NCI-H128 (cell line): Measurements from ENCODE around the gene ZNF784.

Experiments used
- DNase-seq: peaks from one replicate; lab custom pipeline; 2025; ENCODE audit not compliant: unreplicated experiment; lab: John Stamatoyannopoulos, UW

The ZNF784 gene

GRCh38 chr19:55624109-55625003 is at the start of gene ZNF784:
Gene ZNF784 (minus strand): TSS chr19:55624566. CDS start chr19:55624561, 5 bp downstream.
- DNase-seq = peak; percentile 81

DNA sequence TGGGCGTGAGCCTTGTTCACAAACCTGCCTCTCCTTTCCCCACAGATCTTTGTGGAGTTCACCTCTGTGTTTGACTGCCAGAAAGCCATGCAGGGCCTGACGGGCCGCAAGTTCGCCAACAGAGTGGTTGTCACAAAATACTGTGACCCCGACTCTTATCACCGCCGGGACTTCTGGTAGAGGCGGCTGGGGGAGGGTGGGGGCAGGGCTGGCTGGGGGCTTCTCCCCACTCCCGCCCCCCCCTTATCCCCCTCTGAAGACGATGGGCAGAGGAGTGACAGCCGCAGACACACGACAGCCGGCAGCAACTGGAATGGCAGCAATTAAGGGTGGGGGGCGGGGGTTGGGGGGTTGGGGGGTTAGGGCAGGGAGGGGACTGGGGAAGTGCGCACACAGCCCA is 49.5 kb upstream of the ZNF784 start:
- DNase-seq = no peak

- no peak for DNase-seq
Measured at GRCh38 chr19:55673465-55673864, 49.1 kb upstream of the ZNF784 start.

DNA sequence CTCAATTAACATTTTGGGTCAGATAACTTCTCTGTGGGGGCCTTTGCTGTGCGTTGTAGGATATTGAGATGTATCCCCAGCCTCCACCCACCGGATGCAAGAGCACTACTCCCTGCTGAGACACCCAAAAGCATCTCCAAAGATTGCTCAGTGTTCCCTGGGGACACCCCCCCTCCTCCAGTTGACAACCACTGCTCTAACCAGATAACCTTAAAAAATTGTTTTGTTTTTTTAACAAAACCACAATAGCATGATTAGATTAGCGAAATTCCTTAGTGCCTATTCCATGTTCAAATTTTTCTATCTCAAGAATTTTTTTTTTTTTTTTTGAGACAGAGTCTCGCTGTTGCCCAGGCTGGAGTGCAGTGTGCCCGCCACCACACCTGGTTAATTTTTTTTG is 48.1 kb upstream of the ZNF784 start:
- DNase-seq = no peak

DNA sequence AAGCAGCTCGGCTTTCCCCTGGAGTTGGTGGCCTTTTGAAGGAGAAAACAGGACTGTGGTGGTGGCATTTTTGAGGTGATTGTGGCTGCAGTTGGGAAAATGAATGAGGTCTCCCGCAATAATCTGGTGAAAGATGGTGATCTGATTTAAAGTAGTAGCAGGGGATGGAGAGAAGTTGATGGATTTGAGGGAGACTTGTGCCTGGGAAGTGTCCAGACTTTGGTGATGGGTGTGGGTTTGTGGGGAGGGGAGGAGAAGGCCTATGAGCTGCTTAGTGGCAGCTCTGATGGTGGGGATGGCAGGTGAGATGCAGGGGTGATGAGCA is 46.6 kb upstream of the ZNF784 start:
- no peak for DNase-seq

DNA sequence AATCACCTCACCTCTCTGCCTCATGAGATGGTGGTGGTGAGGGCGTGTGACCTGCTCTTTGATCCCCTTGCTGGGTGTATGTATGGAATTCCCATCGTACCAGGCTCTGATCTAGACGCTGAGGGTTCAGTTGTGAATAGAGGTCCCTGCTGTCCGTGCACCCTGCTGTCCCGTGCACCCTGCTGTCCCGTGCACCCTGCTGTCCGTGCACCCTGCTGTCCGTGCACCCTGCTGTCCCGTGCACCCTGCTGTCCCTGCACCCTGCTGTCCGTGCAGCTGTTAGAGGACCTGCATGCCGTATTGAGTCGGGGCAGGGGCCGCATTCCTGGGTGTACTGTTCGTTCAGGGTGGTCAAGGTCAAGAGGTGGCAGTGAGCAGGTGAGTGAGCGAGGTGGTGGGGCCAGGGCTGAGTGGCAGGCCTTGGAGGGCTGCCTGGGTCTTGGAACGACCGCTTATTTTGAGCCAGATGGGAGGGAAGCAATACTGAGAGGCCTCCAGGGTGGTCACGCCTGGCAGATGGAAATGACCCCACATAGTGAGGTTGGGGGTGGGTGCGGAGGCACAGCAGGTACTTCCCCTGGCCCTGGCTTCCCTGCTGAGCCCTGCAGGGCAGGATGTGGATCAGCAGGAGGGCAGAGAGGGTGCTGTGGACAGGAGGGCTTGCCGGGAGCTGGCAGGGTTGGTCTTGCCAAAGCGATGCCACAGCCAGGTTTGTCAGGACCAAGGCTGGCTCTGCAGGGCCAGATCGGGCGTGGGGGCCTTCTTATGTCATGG is 46.1 kb upstream of the ZNF784 start:
- no peak for DNase-seq

- no peak for DNase-seq
Measured at GRCh38 chr19:55669418-55670279, 45.3 kb upstream of the ZNF784 start.

DNA sequence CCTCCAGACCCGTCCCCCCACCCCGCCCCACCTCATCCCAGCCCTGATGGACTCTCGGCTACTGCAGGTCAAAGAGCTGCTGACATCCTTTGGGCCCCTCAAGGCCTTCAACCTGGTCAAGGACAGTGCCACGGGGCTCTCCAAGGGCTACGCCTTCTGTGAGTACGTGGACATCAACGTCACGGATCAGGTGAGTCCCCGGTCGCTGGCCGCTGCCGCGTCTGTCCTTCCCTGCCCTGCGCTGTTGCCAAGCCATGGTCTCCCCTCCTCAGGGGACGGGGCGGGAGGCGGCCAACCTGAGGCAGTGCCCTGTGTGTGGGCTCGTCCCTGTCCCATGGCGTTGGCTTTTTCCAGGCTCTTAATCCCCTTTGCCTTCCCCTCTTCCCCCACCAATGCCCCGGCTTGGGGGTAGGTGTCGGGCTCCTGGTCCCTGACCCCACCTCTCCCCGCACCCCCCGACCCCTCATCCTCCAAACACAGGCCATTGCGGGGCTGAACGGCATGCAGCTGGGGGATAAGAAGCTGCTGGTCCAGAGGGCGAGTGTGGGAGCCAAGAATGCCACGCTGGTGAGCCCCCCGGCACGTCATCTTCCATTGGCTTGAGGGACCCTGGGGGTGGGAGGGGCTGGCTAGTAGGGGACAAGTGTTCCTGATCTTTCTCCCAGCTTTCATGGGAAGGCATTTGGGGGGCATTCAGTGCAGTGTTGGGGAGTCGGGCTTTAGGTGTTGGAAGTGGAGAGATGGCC is 44.4 kb upstream of the ZNF784 start:
- no peak for DNase-seq

DNA sequence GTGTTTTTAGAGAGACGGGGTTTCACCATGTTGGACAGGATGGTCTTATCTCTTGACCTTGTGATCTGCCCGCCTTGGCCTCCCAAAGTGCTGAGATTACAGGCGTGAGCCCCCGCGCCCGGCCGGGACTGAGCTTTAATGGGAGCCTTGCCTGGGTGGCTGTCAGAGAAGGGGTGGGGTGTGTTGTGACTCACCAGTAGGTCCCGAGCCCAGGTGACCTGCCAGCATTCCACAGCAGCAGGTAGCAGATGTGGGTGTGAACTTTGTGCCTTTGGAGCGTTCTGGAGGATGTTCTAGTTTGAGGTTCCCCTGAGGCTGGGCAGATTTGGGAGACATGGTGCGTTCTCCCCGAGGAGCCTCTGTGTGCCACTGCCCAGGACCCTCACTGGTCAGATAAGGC is 43.6 kb upstream of the ZNF784 start:
- DNase-seq = no peak

GRCh38 chr19:55667511-55667910 is 43.1 kb upstream of the ZNF784 start:
- no peak for DNase-seq

DNA sequence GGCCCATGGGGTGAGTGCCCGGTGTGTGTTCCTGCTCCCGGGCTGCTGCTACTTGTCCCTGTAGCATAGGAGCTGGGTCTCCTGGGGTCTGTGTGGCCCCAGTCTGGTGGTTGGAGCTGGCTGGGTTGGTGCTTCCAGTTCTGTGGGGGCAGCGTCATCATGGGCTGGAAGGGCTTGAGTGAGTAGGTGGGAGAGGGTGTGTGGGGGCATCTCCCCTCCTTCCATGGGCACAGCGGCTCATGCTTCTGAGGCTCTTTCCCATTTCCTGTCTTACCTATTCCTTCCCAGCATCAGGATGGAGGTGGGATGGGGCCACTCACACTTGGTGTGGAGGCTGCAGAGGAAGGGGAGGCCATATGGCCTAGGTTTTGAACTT is 42.6 kb upstream of the ZNF784 start:
- DNase-seq = no peak

DNA sequence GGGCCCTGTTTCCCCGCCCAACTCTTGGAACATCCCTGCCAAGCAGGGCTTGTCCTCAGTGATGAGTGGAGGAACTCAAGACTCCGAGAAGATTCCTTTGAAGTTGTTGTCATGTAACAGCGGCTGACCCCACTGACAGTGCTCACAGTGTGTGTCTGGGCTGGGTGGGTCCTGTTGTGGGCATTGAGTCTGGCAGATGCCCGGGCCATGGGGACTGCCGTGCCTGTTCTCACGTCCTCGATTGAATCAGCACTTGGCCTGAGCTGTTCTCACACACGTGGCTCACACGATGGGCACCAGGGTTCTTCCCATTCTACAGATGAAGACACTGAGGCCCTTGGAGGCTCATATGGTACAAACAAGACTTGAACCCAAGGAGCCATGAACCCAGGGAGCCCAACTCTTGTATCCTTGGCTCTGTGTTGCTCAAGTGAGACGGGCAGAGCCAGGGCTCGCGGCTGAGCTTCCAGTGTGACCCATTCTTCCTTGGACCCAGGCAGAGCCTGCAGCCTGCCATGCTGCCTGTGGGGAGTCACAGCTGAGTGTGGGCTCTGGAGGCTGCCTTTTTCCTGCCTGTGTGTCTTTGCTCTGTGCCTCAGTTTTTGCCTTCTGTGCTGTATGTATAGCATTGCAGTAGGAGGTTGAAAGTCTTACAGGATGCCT is 42.1 kb upstream of the ZNF784 start:
- no peak for DNase-seq

DNA sequence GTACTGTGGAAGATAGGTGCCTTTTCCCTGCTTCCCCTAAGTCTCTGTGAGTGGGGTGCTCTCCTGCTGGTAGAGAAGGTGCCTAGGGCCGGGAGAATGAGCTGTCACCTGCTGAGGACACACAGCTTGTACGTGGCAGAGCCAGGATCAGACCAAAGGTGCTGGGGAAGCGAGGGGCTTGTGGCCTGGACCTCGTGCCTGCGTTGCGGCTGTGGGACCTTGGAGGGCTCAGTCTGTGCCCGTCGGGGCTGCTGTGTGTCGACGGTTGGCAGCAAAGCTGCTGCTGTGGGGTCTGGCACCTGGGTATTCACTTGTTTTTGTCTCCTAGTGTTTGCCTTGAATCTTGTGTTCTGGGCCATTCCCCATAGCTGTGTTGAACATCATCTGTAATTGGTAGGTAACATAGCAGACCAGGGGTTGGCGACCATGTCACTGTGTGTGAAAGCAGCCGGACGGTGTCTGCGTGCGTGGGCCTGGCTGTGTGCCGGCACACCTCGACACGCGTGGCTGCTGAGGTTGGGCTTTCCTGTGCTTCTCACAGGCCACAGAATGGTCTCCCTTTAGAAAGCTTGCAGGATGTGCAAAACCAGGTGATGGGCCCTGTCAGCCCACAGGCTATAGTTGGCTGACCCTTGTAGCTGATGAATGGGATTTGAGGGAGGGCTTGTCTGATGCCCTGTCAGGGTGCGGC is 39.6 kb upstream of the ZNF784 start:
- no peak for DNase-seq

DNA sequence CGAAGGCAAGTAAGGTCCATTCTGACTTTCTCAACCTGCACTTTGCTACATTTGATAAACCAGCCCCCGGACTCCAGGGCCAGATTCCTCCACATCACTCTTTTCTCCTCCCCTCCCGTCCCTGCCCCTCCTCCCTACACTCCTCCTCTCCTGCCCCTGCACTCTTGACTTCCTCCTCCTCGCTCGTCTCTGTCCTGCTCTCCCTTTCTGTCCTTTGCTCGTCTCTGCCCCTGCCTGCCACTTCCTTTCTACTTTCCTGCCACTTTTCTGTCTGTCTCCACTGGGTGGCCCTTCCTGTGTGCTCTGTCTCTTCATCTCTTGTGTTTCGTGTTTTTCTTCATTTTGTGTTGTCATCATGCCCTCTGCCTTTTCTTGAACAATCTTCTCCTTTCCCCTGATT is 37.5 kb upstream of the ZNF784 start:
- no peak for DNase-seq

GRCh38 chr19:55660991-55661390 is 36.6 kb upstream of the ZNF784 start:
- DNase-seq = no peak

DNA sequence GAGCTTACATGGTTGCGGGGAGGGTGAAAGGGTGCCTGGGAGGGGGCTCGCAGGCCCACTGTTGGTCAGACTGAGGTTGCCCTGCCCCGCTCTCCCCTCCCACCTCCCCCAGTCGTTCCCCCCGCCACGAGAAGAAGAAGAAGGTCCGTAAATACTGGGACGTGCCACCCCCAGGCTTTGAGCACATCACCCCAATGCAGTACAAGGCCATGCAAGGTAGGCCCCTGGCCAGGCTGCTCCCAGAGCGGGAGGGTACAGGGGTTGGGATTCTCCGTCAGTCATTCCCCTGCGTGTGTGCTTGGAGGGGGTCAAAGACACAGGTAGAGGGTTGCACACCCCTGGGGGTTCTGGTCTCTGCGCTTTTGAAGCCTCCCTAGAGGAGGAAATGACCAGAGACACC is 36.0 kb upstream of the ZNF784 start:
- DNase-seq = no peak

DNA sequence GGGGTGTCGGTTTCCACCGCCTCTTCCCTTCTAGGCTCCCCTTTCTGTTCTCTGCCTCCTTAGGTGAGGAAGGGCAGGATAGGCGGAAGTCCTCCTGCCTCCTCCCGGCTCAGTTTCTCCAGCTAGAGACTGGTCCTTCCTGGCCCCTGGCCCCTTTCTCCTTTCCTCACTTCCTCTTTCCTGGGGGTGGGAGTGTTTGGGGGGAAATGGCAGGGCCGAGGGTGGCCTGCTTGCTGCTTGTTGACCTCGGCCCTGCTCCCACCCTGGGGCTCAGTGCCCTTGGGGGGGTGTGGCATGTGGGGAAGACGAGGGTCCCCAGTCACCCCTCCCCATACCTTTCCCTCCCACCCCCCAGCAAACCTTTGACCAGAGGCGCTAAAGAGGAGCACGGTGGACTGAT is 35.5 kb upstream of the ZNF784 start:
- no peak for DNase-seq

DNA sequence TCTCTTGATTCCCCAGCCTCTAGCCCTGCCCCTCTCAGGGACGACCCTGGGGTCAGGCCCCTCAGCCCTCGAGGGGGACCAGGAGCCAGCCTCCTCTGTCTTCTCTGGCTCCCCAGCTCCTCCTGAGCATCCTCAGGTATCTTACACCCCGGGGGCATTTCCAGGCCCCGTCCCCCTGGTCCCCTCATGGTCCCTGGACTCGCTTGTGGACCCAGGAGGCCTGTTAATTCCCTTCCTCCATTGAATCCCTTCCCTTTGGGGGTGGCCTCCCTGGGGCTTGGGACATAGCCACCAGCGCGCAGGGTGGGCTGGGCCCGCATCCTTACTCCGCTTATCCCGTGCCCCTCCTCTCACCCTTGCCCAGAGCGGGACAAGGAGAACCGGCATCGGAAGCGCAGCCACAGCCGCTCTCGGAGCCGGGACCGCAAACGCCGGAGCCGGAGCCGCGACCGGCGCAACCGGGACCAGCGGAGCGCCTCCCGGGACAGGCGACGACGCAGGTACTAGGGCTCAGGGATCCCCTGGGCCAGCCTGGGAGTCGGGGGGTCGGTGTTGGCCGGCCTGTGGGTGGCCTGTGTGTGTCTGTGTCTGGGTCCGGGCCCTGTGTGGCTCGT is 34.6 kb upstream of the ZNF784 start:
- no peak for DNase-seq

DNA sequence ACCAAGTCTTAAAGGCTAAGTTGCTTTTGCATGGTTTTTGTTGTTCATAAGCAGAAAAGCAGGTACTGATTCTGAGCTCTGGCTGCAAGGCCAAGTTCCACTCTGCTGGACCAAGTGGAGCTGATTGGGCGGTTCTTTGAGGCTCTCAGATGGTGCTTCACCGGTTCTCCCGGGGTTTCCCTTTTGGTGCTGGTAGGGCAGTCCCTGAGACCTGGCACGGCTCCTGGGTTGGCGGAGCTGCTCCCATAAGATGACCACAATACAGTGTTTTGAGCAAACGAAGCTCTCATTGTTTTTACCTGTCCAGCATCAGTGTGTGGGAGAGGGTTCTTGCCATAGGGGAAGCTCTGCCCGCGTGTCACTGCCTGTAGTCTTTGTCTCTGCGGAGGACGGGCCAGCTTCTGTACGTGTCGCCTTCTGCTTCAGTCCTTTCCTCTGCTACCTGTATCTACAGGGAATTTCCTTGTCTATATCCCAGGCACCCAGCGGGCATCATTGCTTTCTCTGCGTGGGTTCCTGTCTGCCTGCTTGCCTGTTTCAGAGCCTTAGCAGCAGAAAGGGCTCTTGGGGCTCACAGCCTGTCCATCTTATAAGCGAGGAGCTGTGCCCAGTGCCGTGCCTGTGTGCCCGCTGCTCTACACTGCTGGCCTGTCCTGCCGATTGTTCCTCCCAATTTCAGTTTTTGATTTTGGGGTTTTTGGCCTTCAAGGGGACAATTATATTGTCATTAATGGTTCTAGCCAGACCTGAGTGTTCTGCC is 32.8 kb upstream of the ZNF784 start:
- no peak for DNase-seq
